ENCODE measurements around the gene MGA. TPM values are rescaled to one million over a fixed set of nuclear protein-coding genes. Genes with fewer than 3 reads are reported as not detected.
A peak's percentile ranks its signal among the peaks of the same experiment; 100 is the strongest.

The MGA gene
- total RNA-seq, 4 donors from 2014 or later: 21.0 to 44.7 (median 38.3) TPM

- Histone ChIP-seq H3K9me3 (no peaks in the 10 kb centered on the region), H3K27ac (peak overlapping the region; percentile 21), H3K4me1 (peaks cover 70% of the 10 kb centered on the region), H3K36me3 (peaks cover 10% of the 10 kb centered on the region), H3K4me3 (no peak overlapping the region), H3K27me3 (no peaks in the 10 kb centered on the region)
- DNase-seq (ENCODE audit: low spot score in 2 of 2): peak; percentile 19 to 43
- 34% methylated on average over 10 of the region's 10 CpGs for WGBS
- no peak for TF ChIP-seq POLR2A (IDR thresholded peaks at IDR 0.05)
- no peak for TF ChIP-seq POLR2AphosphoS5 (IDR thresholded peaks at IDR 0.05)
- TF ChIP-seq EP300 (IDR thresholded peaks at IDR 0.05): no peak
- no peak for TF ChIP-seq CTCF (IDR thresholded peaks at IDR 0.05)
Observed at GRCh38 chr15:41795996-41796856, 136.0 kb downstream of the MGA start.

DNA sequence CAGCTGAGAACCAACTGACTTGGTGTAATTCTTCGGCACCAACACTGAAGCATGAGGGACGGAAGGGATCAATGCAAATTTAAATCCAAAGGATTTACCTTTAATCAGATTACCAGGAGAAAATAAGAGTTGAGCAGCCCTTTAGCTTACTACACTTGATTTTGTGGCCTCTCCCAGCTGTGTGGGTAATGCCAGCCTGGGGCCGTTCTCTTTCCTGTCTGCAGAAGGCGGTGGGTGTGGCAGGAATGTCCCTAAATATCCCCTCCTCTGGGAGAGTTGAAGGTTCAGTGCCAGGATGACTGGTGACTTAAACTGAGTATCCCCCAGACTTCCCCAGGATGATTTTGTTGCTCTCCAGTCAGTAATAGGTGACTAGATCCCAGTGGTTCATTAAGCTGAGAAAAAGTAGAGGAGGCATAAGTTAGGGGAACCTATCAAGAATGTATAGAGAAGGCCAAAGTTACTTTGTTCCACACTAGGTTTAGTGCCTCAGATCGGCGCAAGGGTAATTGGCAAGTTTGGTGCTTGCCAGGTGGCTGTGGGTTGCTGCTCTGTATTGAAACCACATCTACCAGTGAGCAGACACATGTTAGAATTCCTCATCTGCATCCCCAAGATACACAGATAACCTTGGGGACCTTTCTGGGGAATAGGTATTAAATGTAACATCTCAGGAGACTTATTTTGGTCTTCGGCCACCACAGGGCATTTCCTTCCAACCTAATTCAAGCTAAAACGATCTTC lies 137.2 kb downstream of the MGA start:
- no peak overlapping the region for H3K4me3 ChIP-seq
- peaks cover 13% of the 10 kb centered on the region for H3K36me3 ChIP-seq
- 54% methylated on average over 8 of the region's 8 CpGs for WGBS
- no peak for DNase-seq (ENCODE audit: low spot score in 2 of 2)
- TF ChIP-seq POLR2AphosphoS5 (IDR thresholded peaks at IDR 0.05) (no peak), EP300 (IDR thresholded peaks at IDR 0.05) (no peak), CTCF (IDR thresholded peaks at IDR 0.05) (no peak), POLR2A (IDR thresholded peaks at IDR 0.05) (no peak)
- H3K27ac ChIP-seq: peak overlapping the region; percentile 5
- H3K4me1 ChIP-seq: peaks cover 68% of the 10 kb centered on the region
- no peaks in the 10 kb centered on the region for H3K9me3 ChIP-seq
- no peaks in the 10 kb centered on the region for H3K27me3 ChIP-seq

DNA sequence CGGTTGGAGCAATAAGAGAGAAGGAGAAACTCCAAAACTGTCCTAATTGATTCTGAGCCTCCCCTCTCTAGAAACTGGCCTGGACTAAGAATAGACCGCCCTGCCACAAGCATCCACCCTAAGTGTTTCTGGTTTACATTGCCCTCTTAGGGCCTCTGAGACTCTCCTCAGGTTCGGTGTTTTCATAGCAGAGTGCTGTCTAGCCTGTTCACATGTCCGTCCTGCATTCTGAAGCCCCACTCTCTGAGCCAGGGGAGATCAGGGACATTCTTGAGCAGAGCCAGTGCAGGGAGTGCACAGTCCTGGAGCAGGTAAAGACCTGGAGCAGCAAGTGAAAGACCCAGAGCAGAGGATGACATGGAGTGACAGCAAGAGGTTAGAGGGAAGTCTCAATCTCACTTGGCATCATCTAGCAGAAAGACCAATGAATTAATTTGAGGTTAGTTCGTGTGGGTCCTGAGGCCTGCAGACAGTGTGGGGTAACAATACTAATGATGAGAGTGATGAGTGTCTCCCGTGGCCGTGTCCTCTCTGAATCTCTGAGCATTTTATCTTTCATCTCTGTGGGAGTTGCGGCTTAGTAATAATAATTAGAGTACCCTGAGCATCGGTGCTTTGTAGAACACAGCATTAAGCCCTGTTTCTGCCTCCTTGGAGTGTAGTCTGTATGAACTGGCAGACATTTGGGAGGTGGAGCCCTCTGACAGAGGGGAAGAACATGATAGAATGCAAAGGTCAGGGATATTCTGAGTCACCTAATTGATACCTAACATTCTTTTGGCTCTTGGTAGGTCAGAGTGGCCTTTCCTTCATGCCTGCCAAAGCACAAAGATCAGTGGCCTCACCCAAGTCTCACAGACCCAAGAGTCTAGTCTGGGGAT lies 138.6 kb downstream of the MGA start:
- peak in 1 of 2 donors; percentile 40 for DNase-seq (ENCODE audit: low spot score in 2 of 2)
- 64% methylated on average over 9 of the region's 9 CpGs for WGBS
- Histone ChIP-seq H3K36me3 (peaks cover 13% of the 10 kb centered on the region), H3K4me1 (peaks cover 63% of the 10 kb centered on the region), H3K4me3 (no peak overlapping the region), H3K27ac (no peak overlapping the region), H3K9me3 (no peaks in the 10 kb centered on the region), H3K27me3 (no peaks in the 10 kb centered on the region)
- no peak for TF ChIP-seq POLR2AphosphoS5 (IDR thresholded peaks at IDR 0.05)
- TF ChIP-seq POLR2A (IDR thresholded peaks at IDR 0.05): no peak
- no peak for TF ChIP-seq EP300 (IDR thresholded peaks at IDR 0.05)
- TF ChIP-seq CTCF (IDR thresholded peaks at IDR 0.05): no peak

- 59% methylated on average over 5 of the region's 5 CpGs for WGBS
- no peak overlapping the region for H3K4me3 ChIP-seq
- peaks cover 13% of the 10 kb centered on the region for H3K36me3 ChIP-seq
- peaks cover 62% of the 10 kb centered on the region for H3K4me1 ChIP-seq
- no peaks in the 10 kb centered on the region for H3K9me3 ChIP-seq
- H3K27me3 ChIP-seq: no peaks in the 10 kb centered on the region
- no peak overlapping the region for H3K27ac ChIP-seq
- TF ChIP-seq CTCF (IDR thresholded peaks at IDR 0.05) (no peak), EP300 (IDR thresholded peaks at IDR 0.05) (no peak), POLR2A (IDR thresholded peaks at IDR 0.05) (no peak), POLR2AphosphoS5 (IDR thresholded peaks at IDR 0.05) (no peak)
- DNase-seq (ENCODE audit: low spot score in 2 of 2): peak in 1 of 2 donors; percentile 24
Observed at GRCh38 chr15:41799488-41799805, 139.2 kb downstream of the MGA start.

Data from suprapubic skin (tissue), 4 donors.